Omental fat pad (tissue), 4 donors: ENCODE data around the gene C3orf70. TPM values are rescaled to one million over a fixed set of nuclear protein-coding genes. Genes with fewer than 3 reads are reported as not detected.

Source experiments
- ATAC-seq: fragments of 150-250 bp; one replicate; pipeline ENCODE4 v1.9.1; 2016; ENCODE audit warnings: mild to moderate bottlenecking, moderate library complexity; ENCODE audit not compliant: low FRiP score
- DNase-seq: peaks from one replicate; pipeline ENCODE4 v3.0.0-alpha.2; 2019; ENCODE audit warnings: low spot score
- total RNA-seq, 4 donors: library from RNA; depleted of rRNA; stranded (reverse); fragments of >200 nt; gene quantifications; one replicate each; pipeline ENCODE4 v1.1.0, GENCODE V29; 2016
- TF ChIP-seq, protein P1 (sequence below), 3 donors: fragments of 450-650 bp; IDR thresholded peaks; one replicate each; pipeline ENCODE4 v1.5.1; 2016 to 2017; ENCODE audit warnings: antibody characterized with exemption in 3 of 3, mild to moderate bottlenecking in 3 of 3, moderate library complexity in 2 of 3

The C3orf70 gene
- total RNA-seq, 4 donors from 2014 or later, result 2.8 to 4.9 (median 3.5) TPM

GRCh38 chr3:185065059-185065458 lies 87.8 kb downstream of the C3orf70 start:
- TF ChIP-seq, protein P1, sequence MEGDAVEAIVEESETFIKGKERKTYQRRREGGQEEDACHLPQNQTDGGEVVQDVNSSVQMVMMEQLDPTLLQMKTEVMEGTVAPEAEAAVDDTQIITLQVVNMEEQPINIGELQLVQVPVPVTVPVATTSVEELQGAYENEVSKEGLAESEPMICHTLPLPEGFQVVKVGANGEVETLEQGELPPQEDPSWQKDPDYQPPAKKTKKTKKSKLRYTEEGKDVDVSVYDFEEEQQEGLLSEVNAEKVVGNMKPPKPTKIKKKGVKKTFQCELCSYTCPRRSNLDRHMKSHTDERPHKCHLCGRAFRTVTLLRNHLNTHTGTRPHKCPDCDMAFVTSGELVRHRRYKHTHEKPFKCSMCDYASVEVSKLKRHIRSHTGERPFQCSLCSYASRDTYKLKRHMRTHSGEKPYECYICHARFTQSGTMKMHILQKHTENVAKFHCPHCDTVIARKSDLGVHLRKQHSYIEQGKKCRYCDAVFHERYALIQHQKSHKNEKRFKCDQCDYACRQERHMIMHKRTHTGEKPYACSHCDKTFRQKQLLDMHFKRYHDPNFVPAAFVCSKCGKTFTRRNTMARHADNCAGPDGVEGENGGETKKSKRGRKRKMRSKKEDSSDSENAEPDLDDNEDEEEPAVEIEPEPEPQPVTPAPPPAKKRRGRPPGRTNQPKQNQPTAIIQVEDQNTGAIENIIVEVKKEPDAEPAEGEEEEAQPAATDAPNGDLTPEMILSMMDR (IDR thresholded peaks at IDR 0.05), result no peak
- ATAC-seq (no peak), DNase-seq (no peak)

DNA sequence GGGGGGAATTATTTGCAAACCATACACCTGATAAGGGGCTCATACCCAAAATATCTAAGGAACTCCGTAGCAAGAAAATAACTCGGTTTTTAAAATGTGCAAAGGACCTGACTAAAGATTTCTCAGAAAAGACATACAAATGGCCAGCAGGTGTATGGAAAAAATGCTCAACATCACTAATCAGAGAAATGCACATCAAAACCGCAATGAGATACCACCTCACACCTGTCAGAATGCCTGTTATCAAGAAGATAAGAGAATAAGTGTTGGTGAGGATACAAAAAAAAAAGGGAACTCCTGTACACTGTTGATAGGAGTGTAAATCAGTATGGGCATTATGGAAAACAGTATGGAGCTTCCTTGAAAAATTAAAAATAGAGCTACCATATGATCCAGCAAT lies 89.4 kb downstream of the C3orf70 start:
- no peak for ATAC-seq

DNA sequence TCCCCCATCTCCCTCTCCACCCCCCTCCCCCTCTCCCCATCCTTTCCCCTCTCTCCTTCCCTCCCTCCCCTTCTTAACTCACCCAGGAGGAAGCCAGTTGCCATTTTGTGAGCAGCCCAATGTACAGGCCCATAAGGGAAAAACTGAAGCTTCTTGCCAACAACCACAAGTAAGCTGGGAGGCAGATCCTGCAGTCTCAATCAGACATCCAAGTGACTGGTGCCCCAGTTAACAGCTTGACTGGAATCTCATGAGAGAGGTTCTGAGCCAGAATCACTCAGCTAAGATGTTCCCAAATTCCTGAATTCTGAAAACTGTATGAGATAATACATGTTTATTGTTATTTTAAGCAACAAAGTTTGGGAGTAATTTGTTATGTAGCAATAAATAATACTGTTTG lies 90.7 kb downstream of the C3orf70 start:
- TF ChIP-seq, protein P1 (IDR thresholded peaks at IDR 0.05), result no peak
- DNase-seq, result no peak
- ATAC-seq, result no peak

More for the DNA sequence above, 89.4 kb downstream of the C3orf70 start:
- DNase-seq, result no peak
- TF ChIP-seq, protein P1 (IDR thresholded peaks at IDR 0.05), result no peak

- ATAC-seq, result no peak
- TF ChIP-seq, protein P1 (IDR thresholded peaks at IDR 0.05), result no peak
These were observed 92.2 kb downstream of the C3orf70 start for GRCh38 chr3:185060655-185061054.

GRCh38 chr3:185059766-185060165 lies 93.1 kb downstream of the C3orf70 start:
- ATAC-seq (no peak), DNase-seq (no peak)
- TF ChIP-seq, protein P1 (IDR thresholded peaks at IDR 0.05), result no peak

More at GRCh38 chr3:185060655-185061054, 92.2 kb downstream of the C3orf70 start:
- no peak for DNase-seq

DNA sequence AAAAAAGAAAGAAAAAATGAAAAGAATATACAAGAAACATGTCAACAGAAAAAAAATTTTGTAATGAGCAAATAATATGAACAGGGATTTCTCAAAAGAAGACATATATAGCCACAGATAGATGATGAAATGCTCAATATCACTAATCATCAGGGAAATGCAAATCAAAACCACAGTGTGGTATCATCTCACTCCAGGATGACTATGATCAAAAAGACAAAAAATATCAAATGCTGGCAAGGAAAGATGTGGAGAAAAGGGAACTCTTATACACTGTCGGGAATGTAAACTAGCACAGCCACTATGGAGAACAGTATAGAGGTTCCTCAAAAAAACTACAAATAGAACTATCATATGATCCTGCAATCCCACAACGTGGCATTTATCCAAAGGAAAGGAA lies 94.1 kb downstream of the C3orf70 start:
- no peak for DNase-seq
- TF ChIP-seq, protein P1 (IDR thresholded peaks at IDR 0.05), result no peak

DNA sequence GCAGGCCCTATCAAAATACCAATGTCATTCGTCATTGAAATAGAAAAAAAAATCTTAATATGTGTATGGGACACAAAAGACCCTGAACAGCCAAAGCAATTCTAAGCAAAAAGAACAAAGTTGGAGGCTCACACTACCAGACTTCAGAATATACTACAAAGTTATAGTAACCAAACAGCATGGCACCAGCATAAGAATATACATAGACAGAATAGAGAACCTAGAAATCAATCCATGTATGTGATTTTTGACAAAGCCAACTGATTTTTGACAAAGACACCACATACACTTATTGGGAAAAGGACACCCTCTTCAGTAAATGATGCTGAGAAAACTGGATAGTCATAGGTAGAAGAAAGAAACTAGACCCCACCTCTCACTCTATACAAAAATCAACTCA lies 95.0 kb downstream of the C3orf70 start:
- ATAC-seq, result no peak
- TF ChIP-seq, protein P1 (IDR thresholded peaks at IDR 0.05), result no peak
- no peak for DNase-seq

More for the DNA sequence above, 94.1 kb downstream of the C3orf70 start:
- no peak for ATAC-seq
